ENCODE measurements around the gene COL4A1.

COL4A1 gene

GRCh38 chr13:110217811-110218210 lies 89.1 kb downstream of the COL4A1 start:
- no peak for DNase-seq (ENCODE audit: low spot score)

- no peak for DNase-seq (ENCODE audit: low spot score)
Observed at GRCh38 chr13:110217085-110217484, 89.9 kb downstream of the COL4A1 start.

GRCh38 chr13:110216398-110217041 lies 90.4 kb downstream of the COL4A1 start:
- DNase-seq (ENCODE audit: low spot score) = no peak

- DNase-seq (ENCODE audit: low spot score) = no peak
Observed at GRCh38 chr13:110216006-110216397, 91.0 kb downstream of the COL4A1 start.

GRCh38 chr13:110215606-110216005 lies 91.4 kb downstream of the COL4A1 start:
- no peak for DNase-seq (ENCODE audit: low spot score)

GRCh38 chr13:110214637-110215036 lies 92.3 kb downstream of the COL4A1 start:
- no peak for DNase-seq (ENCODE audit: low spot score)

- DNase-seq (ENCODE audit: low spot score) = no peak
Observed at GRCh38 chr13:110213461-110214074, 93.4 kb downstream of the COL4A1 start.

- DNase-seq (ENCODE audit: low spot score) = no peak
Observed at GRCh38 chr13:110212529-110212928, 94.4 kb downstream of the COL4A1 start.

GRCh38 chr13:110211735-110212134 lies 95.2 kb downstream of the COL4A1 start:
- DNase-seq (ENCODE audit: low spot score) = no peak

GRCh38 chr13:110211046-110211445 lies 95.9 kb downstream of the COL4A1 start:
- DNase-seq (ENCODE audit: low spot score) = no peak

- no peak for DNase-seq (ENCODE audit: low spot score)
Observed at GRCh38 chr13:110210604-110210985, 96.4 kb downstream of the COL4A1 start.

- DNase-seq (ENCODE audit: low spot score) = no peak
Observed at GRCh38 chr13:110209950-110210603, 96.9 kb downstream of the COL4A1 start.

- no peak for DNase-seq (ENCODE audit: low spot score)
Observed at GRCh38 chr13:110208116-110208515, 98.8 kb downstream of the COL4A1 start.

GRCh38 chr13:110206996-110207395 lies 100.0 kb downstream of the COL4A1 start:
- no peak for DNase-seq (ENCODE audit: low spot score)

- DNase-seq (ENCODE audit: low spot score) = no peak
Observed at GRCh38 chr13:110206185-110206584, 100.8 kb downstream of the COL4A1 start.

- DNase-seq (ENCODE audit: low spot score) = no peak
Observed at GRCh38 chr13:110201114-110201513, 105.8 kb downstream of the COL4A1 start.

- DNase-seq (ENCODE audit: low spot score) = no peak
Observed at GRCh38 chr13:110200276-110200870, 106.6 kb downstream of the COL4A1 start.

GRCh38 chr13:110199046-110199831 lies 107.7 kb downstream of the COL4A1 start:
- no peak for DNase-seq (ENCODE audit: low spot score)

- no peak for DNase-seq (ENCODE audit: low spot score)
Observed at GRCh38 chr13:110197471-110197870, 109.5 kb downstream of the COL4A1 start.

- DNase-seq (ENCODE audit: low spot score) = no peak
Observed at GRCh38 chr13:110197026-110197425, 109.9 kb downstream of the COL4A1 start.

GRCh38 chr13:110195547-110196485 lies 111.1 kb downstream of the COL4A1 start:
- DNase-seq (ENCODE audit: low spot score) = no peak
